ENCODE measurements around the gene SLC6A6. TPM values are rescaled to one million over a fixed set of nuclear protein-coding genes. Genes with fewer than 3 reads are reported as not detected.

Gene SLC6A6
- total RNA-seq, 1 donor from 2014 or later: 46.3 TPM

DNA sequence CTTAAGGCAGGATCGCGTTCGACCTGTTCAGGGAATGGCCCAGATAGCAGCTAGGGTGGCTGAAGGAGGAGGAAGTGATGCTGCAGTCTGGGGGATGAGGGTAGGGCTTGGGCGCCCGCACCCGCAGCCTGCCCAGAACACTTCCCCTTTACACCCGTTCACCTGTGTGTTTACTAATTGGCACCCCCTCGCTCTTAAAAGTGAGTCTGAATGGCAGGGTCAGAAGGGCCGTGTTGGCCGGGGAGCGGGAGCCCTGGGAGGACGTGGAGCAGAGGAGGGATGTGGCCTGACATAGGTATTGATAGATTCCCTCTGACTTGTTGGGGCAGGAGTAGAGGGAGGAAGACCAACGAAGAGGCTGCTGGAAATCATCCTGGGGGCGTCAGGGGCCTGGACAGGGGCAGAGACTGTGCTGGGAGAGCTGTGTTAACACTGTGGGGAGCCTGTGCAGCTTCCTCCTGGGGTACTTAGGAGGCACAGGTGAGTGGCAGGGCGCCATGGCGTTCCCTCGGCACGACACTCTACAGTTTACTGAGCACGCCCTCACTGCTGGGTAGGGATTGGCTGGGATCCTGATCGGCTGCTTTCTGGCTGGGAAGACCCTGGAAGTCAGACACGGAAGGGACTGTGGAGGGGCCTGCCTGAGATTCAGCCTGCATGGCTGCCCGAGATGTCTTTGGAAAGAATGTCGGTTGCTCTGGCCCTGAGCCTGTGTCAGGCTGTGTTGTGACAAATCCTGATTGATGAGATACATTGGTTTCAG is 51.7 kb downstream of the SLC6A6 start:
- no peak for DNase-seq (ENCODE audit: low spot score)
- H3K27ac Mint-ChIP-seq (ENCODE audit: unreplicated experiment): no peak overlapping the region
- H3K9me3 Mint-ChIP-seq (ENCODE audit: unreplicated experiment): no peaks in the 10 kb centered on the region
- H3K36me3 Mint-ChIP-seq (ENCODE audit: low read depth, unreplicated experiment): peaks cover 29% of the 10 kb centered on the region
- H3K4me3 Mint-ChIP-seq (ENCODE audit: unreplicated experiment): no peak overlapping the region
- TF ChIP-seq, protein P1, sequence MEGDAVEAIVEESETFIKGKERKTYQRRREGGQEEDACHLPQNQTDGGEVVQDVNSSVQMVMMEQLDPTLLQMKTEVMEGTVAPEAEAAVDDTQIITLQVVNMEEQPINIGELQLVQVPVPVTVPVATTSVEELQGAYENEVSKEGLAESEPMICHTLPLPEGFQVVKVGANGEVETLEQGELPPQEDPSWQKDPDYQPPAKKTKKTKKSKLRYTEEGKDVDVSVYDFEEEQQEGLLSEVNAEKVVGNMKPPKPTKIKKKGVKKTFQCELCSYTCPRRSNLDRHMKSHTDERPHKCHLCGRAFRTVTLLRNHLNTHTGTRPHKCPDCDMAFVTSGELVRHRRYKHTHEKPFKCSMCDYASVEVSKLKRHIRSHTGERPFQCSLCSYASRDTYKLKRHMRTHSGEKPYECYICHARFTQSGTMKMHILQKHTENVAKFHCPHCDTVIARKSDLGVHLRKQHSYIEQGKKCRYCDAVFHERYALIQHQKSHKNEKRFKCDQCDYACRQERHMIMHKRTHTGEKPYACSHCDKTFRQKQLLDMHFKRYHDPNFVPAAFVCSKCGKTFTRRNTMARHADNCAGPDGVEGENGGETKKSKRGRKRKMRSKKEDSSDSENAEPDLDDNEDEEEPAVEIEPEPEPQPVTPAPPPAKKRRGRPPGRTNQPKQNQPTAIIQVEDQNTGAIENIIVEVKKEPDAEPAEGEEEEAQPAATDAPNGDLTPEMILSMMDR (IDR thresholded peaks at IDR 0.05; ENCODE audit: unreplicated experiment): no peak
- peaks cover 8% of the 10 kb centered on the region for H3K27me3 Mint-ChIP-seq (ENCODE audit: unreplicated experiment)
- peaks cover 7% of the 10 kb centered on the region for H3K4me1 Mint-ChIP-seq (ENCODE audit: unreplicated experiment)

DNA sequence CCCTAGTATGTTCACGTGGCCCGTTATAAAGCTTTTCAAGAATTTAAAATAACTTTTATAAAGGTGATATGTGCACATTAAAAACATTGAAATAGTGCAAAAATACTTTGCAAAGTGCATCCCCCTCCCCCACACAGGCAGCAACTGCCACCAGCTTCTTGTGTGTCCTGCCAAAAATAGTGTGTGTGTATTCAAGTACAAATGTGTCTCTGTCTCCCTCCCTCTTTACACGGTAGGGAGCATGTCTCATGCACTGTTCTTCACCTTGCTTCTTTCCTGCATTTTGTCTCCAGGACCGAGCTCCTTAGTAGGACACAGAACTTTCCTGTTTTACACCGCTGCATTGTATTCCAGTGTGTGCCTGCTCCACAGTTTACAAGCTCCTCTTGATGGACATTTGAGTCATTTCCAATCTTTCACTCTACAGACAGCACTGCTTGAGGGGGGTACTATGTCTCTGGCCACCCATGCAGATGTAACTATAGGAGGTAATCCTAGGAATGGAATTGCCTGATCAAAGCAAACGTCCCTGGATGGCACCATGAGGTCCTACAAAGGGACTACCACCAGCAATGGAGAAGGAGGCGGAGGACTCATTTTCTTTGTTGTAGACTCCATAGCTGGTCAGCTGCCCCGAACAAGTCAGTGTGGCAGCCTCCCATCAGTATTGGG is 52.4 kb downstream of the SLC6A6 start:
- Mint-ChIP-seq H3K9me3 (ENCODE audit: unreplicated experiment) (no peaks in the 10 kb centered on the region), H3K27me3 (ENCODE audit: unreplicated experiment) (peaks cover 8% of the 10 kb centered on the region), H3K4me1 (ENCODE audit: unreplicated experiment) (peaks cover 7% of the 10 kb centered on the region), H3K27ac (ENCODE audit: unreplicated experiment) (peak overlapping the region; percentile 72), H3K36me3 (ENCODE audit: low read depth, unreplicated experiment) (peaks cover 29% of the 10 kb centered on the region), H3K4me3 (ENCODE audit: unreplicated experiment) (peak overlapping the region; percentile 29)
- TF ChIP-seq, protein P1 (IDR thresholded peaks at IDR 0.05; ENCODE audit: unreplicated experiment): no peak
- DNase-seq (ENCODE audit: low spot score): no peak

DNA sequence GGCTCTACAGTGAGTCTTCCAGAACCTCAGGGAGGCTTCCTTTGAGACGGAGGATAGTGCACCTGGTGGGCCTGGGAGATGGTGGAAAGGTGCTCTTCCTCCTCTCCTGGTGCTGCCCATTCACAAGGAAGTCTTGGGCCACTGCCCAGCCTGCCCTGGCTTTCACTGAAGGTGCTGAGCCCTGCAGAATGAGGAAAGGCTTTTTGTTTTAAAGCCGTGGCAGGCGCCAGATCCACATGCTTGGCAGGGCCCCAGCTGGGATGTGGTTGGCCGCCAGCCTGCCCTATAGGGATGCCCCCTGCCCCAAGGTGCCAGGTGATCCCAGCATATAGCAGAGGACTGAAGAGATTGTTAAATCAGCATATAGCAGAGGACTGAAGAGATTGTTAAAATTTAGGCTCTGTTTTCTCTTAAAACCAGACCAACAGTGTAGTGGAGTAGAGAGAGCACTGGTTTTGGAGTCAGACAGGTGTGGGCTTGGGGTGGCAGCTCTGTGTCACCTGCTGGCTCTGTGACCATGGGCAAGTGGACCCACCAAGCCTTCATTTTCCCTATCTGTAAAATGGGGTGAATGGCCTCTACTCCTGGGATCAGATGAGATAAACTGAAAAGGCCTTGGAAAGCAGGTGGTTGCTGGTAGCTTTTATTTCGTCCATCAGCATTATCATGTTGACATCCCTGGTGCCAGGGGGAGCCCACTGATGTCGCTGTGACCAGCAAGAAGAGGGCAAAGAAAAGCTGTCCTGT is 53.3 kb downstream of the SLC6A6 start:
- Mint-ChIP-seq H3K4me1 (ENCODE audit: unreplicated experiment) (peaks cover 14% of the 10 kb centered on the region), H3K27ac (ENCODE audit: unreplicated experiment) (peak overlapping the region; percentile 26), H3K4me3 (ENCODE audit: unreplicated experiment) (no peak overlapping the region), H3K27me3 (ENCODE audit: unreplicated experiment) (peaks cover 10% of the 10 kb centered on the region), H3K9me3 (ENCODE audit: unreplicated experiment) (no peaks in the 10 kb centered on the region), H3K36me3 (ENCODE audit: low read depth, unreplicated experiment) (peaks cover 38% of the 10 kb centered on the region)
- DNase-seq (ENCODE audit: low spot score): no peak
- TF ChIP-seq, protein P1 (IDR thresholded peaks at IDR 0.05; ENCODE audit: unreplicated experiment): no peak

DNA sequence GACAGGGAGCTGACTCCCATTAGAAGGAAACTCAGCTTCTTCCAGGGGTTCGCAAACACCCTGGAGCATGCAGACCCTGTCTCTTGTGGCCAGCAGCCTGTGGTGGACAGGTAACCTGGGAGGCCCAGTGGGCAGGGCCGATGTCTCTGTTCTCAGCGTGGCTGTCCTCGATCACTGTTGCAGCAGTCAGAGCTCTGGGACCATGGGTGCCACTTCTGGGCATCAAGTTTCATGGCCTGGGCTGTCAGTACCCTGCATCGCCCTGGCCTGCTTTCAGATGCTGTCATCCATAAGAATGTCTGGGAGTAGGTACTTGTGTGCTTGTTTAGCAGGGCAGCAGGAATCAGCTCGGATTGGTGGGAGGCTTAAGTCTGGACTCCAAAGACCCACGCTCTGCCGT is 54.4 kb downstream of the SLC6A6 start:
- DNase-seq (ENCODE audit: low spot score): no peak
- Mint-ChIP-seq H3K4me1 (ENCODE audit: unreplicated experiment) (peaks cover 20% of the 10 kb centered on the region), H3K36me3 (ENCODE audit: low read depth, unreplicated experiment) (peaks cover 30% of the 10 kb centered on the region), H3K27ac (ENCODE audit: unreplicated experiment) (no peak overlapping the region), H3K9me3 (ENCODE audit: unreplicated experiment) (no peaks in the 10 kb centered on the region), H3K4me3 (ENCODE audit: unreplicated experiment) (no peak overlapping the region), H3K27me3 (ENCODE audit: unreplicated experiment) (peaks cover 8% of the 10 kb centered on the region)
- TF ChIP-seq, protein P1 (IDR thresholded peaks at IDR 0.05; ENCODE audit: unreplicated experiment): no peak
